Prostate gland (tissue), 2 donors: ENCODE data around the gene PTPRU. TPM values are rescaled to one million over a fixed set of nuclear protein-coding genes. Genes with fewer than 3 reads are reported as not detected.

Experiments
- DNase-seq: peaks from one replicate; pipeline ENCODE4 v3.0.0-alpha.2; 2019; ENCODE audit warnings: low spot score
- H3K27ac ChIP-seq, 2 donors: fragments of 200-600 bp; sonication (generic); 2 replicates each; pipeline ENCODE4 v1.5.1; 2017 to 2019
- H3K27me3 ChIP-seq: fragments of 200-600 bp; sonication (generic); replicated peaks from 2 replicates; pipeline ENCODE4 v1.5.1; 2019; ENCODE audit not compliant: insufficient read depth
- H3K36me3 ChIP-seq, 2 donors: fragments of 200-600 bp; sonication (generic); 1 replicate in 1 of 2; 2 replicates in 1 of 2; pipeline versions ENCODE4 v1.5.1 to v1.8.1; 2017 to 2019
- H3K4me1 ChIP-seq: fragments of 200-600 bp; sonication (generic); replicated peaks from 2 replicates; pipeline ENCODE4 v1.5.1; 2019
- H3K4me3 ChIP-seq, 2 donors: fragments of 200-600 bp; sonication (generic); 2 replicates each; pipeline ENCODE4 v1.5.1; 2017 to 2019
- H3K9me3 ChIP-seq: fragments of 200-600 bp; sonication (generic); 2 replicates; pipeline ENCODE4 v1.5.1; 2017
- CTCF ChIP-seq, 4 experiments: fragments of 200-600 bp in 2 of 4; fragments of 450-650 bp in 2 of 4; sonication (generic) in 2 of 4; IDR thresholded peaks; 1 replicate in 3 of 4; 2 replicates in 1 of 4; pipeline ENCODE4 v1.5.1; 2016 to 2019; ENCODE audit warnings: antibody characterized with exemption in 4 of 4, mild to moderate bottlenecking in 2 of 4, moderate library complexity in 2 of 4
- POLR2A ChIP-seq: fragments of 450-650 bp; IDR thresholded peaks from one replicate; pipeline ENCODE4 v1.6.1; 2016; ENCODE audit warnings: antibody characterized with exemption, mild to moderate bottlenecking
- POLR2AphosphoS5 ChIP-seq: sonication (generic); formaldehyde crosslinking; IDR thresholded peaks from one replicate; pipeline ENCODE4 v1.6.1; 2017; ENCODE audit warnings: antibody characterized with exemption
- WGBS: methylation state at CpG from one replicate; pipeline ENCODE4 v1.1.5; 2018; 5-methylcytosine and 5-hydroxymethylcytosine counted together
- intact Hi-C: fragments of 100-400 bp; cut with DNase I; formaldehyde crosslinking; loops from one replicate; pipeline ENCODE4 v1.14.2; 2022
- total RNA-seq, 2 donors: library from RNA; depleted of rRNA; stranded (reverse); fragments of >200 nt; gene quantifications; one replicate each; pipeline ENCODE4 v1.1.0, GENCODE V29; 2016

Gene PTPRU
- total RNA-seq, 2 donors from 2014 or later, result 49.9 to 60.5 TPM

GRCh38 chr1:29327223-29327935 is 91.1 kb downstream of the PTPRU start:
- Histone ChIP-seq H3K9me3 (no peaks in the 10 kb centered on the region), H3K4me3 (no peak overlapping the region), H3K27me3 (no peaks in the 10 kb centered on the region), H3K36me3 (no peaks in the 10 kb centered on the region), H3K4me1 (no peaks in the 10 kb centered on the region), H3K27ac (no peak overlapping the region)
- TF ChIP-seq POLR2AphosphoS5 (no peak), POLR2A (no peak), CTCF (IDR thresholded peaks at IDR 0.05) (no peak)
- intact Hi-C loops, result no loop called here
- DNase-seq, result no peak
- WGBS, result 96% methylated on average over 9 of the region's 9 CpGs

- TF ChIP-seq POLR2A, result no peak
- TF ChIP-seq CTCF (IDR thresholded peaks at IDR 0.05), result no peak
- TF ChIP-seq POLR2AphosphoS5, result no peak
- 90% methylated on average over 9 of the region's 9 CpGs for WGBS
These were observed 92.9 kb downstream of the PTPRU start for GRCh38 chr1:29329022-29329775.

GRCh38 chr1:29330089-29330488 is 93.8 kb downstream of the PTPRU start:
- TF ChIP-seq POLR2AphosphoS5 (no peak), CTCF (IDR thresholded peaks at IDR 0.05) (no peak)
- no peak for DNase-seq
- Histone ChIP-seq H3K9me3 (no peaks in the 10 kb centered on the region), H3K36me3 (no peaks in the 10 kb centered on the region), H3K4me1 (no peaks in the 10 kb centered on the region), H3K27me3 (no peaks in the 10 kb centered on the region), H3K27ac (no peak overlapping the region), H3K4me3 (no peak overlapping the region)
- WGBS, result 66% methylated on average over 2 of the region's 2 CpGs
- intact Hi-C loops, result no loop called here

More at GRCh38 chr1:29329022-29329775, 92.9 kb downstream of the PTPRU start:
- intact Hi-C loops, result no loop called here
- Histone ChIP-seq H3K9me3 (no peaks in the 10 kb centered on the region), H3K36me3 (no peaks in the 10 kb centered on the region), H3K27me3 (no peaks in the 10 kb centered on the region), H3K27ac (no peak overlapping the region), H3K4me1 (no peaks in the 10 kb centered on the region), H3K4me3 (no peak overlapping the region)
- DNase-seq, result no peak

- TF ChIP-seq POLR2A (no peak), CTCF (IDR thresholded peaks at IDR 0.05) (no peak), POLR2AphosphoS5 (no peak)
- no peaks in the 10 kb centered on the region for H3K9me3 ChIP-seq
- DNase-seq, result no peak
- intact Hi-C loops, result no loop called here
- no peaks in the 10 kb centered on the region for H3K27me3 ChIP-seq
- no peaks in the 10 kb centered on the region for H3K36me3 ChIP-seq
- no peak overlapping the region for H3K27ac ChIP-seq
- no peaks in the 10 kb centered on the region for H3K4me1 ChIP-seq
- 67% methylated on average over 7 of the region's 7 CpGs for WGBS
- H3K4me3 ChIP-seq, result no peak overlapping the region
These were observed 94.5 kb downstream of the PTPRU start for GRCh38 chr1:29330856-29331255.

GRCh38 chr1:29331309-29331708 is 95.0 kb downstream of the PTPRU start:
- no peak for DNase-seq
- Histone ChIP-seq H3K27me3 (no peaks in the 10 kb centered on the region), H3K4me1 (no peaks in the 10 kb centered on the region), H3K27ac (no peak overlapping the region), H3K4me3 (no peak overlapping the region), H3K9me3 (no peaks in the 10 kb centered on the region), H3K36me3 (no peaks in the 10 kb centered on the region)
- TF ChIP-seq POLR2A, result no peak
- no peak for TF ChIP-seq CTCF (IDR thresholded peaks at IDR 0.05)
- TF ChIP-seq POLR2AphosphoS5, result no peak
- intact Hi-C loops, result no loop called here
